HAP-1 (cell line): ENCODE measurements around the gene IL1B.
"Not testable (repeated sequence)": the region's sequence is repeated elsewhere in the genome, so short reads cannot be mapped to it uniquely, and the experiment has no call there.

Experiments used
- DNase-seq, 2 experiments: peaks; one replicate each; pipeline ENCODE4 v3.0.0-alpha.2; 2016 to 2020; ENCODE audit warnings: low spot score in 2 of 2
- H3K27me3 ChIP-seq: fragments of 250-450 bp; sonication (Bioruptor Pico); 2 replicates; pipeline ENCODE4 v1.5.1; 2020; ENCODE audit warnings: low read depth, mild to moderate bottlenecking, moderate library complexity
- H3K36me3 ChIP-seq: fragments of 250-450 bp; sonication (Bioruptor Pico); replicated peaks from 2 replicates; pipeline ENCODE4 v1.5.1; 2020; ENCODE audit warnings: mild to moderate bottlenecking
- H3K4me1 ChIP-seq: fragments of 250-450 bp; sonication (Bioruptor Pico); 2 replicates; pipeline ENCODE4 v1.5.1; 2020; ENCODE audit warnings: mild to moderate bottlenecking
- H3K4me3 ChIP-seq: fragments of 250-450 bp; sonication (Bioruptor Pico); 2 replicates; pipeline ENCODE4 v1.5.1; 2020; ENCODE audit warnings: mild to moderate bottlenecking, moderate library complexity
- H3K9me3 ChIP-seq: fragments of 250-450 bp; sonication (Bioruptor Pico); 2 replicates; pipeline ENCODE4 v1.5.1; 2020; ENCODE audit warnings: mild to moderate bottlenecking, moderate library complexity
- in situ Hi-C: fragments of 300-500 bp; cut with MboI; formaldehyde crosslinking; loops from 3 replicates; pipeline ENCODE4 v1.14.3; 2020; ENCODE audit warnings: low sequenced_read_pairs, inconsistent platforms, mixed read lengths

Gene IL1B

GRCh38 chr2:112841295-112842044 is 4.9 kb upstream of the IL1B start:
- in situ Hi-C loops: no loop called here
- H3K36me3 ChIP-seq: no peaks in the 10 kb centered on the region
- H3K4me3 ChIP-seq: no peak overlapping the region
- H3K9me3 ChIP-seq: no peaks in the 10 kb centered on the region
- no peaks in the 10 kb centered on the region for H3K4me1 ChIP-seq
- no peak for DNase-seq
- no peaks in the 10 kb centered on the region for H3K27me3 ChIP-seq

DNA sequence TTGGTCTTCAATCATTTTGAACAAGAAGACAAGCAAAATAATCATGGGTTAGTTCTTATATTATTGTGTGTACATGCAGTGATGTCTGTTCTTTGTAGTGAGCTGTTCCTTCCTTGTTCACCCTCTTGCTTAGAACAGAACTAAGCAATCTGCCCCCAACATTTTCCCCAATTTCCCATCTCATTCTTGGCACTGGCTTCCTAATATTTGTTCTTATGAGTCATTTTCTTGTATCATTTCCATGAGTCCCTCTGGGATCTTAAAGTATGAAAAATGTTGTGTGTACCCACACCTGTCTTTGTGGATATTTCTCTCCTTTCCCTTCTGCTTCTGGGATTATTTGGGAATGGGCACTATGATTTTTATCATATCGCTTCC is 3.5 kb upstream of the IL1B start:
- H3K27me3 ChIP-seq: no peaks in the 10 kb centered on the region
- H3K36me3 ChIP-seq: no peaks in the 10 kb centered on the region

DNA sequence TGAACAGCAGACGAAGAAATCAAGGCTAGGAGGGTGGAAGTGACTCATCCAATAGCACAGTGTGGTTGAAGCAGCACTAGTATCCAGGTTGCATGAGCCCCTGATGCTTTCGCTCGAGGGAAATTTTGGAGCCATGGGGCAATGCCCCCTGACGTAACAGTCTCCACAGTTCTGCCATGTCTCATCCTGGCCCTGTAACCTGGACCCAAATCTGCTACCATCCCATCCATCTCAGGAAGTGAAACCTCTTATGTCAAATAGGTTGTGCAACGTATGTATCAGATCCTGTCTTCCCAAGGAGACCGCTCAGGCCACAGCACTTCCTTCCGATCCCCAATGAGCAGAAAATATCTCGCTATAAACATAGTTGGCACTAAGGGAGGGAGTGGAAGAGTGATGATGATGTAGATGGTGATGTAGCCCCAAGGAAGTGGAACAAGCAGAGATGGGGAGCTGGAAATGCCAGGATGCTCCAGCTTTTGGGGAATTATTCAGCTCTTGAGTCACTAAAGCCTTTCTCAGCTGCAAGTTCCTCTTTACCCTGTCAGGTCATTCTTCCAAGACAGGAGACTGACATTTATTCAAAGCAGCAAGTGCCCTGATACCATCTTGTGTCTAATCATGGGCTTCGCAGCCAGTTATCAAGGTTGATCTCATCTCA is 3.0 kb upstream of the IL1B start:
- Histone ChIP-seq H3K4me3 (no peak overlapping the region), H3K4me1 (no peaks in the 10 kb centered on the region), H3K27me3 (no peaks in the 10 kb centered on the region), H3K36me3 (no peaks in the 10 kb centered on the region), H3K9me3 (no peaks in the 10 kb centered on the region)
- DNase-seq: no peak
- in situ Hi-C loops: no loop called here

More for the DNA sequence above, 3.5 kb upstream of the IL1B start:
- DNase-seq: no peak
- H3K4me1 ChIP-seq: no peaks in the 10 kb centered on the region
- no peaks in the 10 kb centered on the region for H3K9me3 ChIP-seq
- no peak overlapping the region for H3K4me3 ChIP-seq
- in situ Hi-C loops: no loop called here

- DNase-seq: no peak
- no peaks in the 10 kb centered on the region for H3K9me3 ChIP-seq
- no peaks in the 10 kb centered on the region for H3K27me3 ChIP-seq
- H3K4me1 ChIP-seq: peaks cover 3% of the 10 kb centered on the region
- in situ Hi-C loops: no loop called here
- H3K36me3 ChIP-seq: no peaks in the 10 kb centered on the region
- no peak overlapping the region for H3K4me3 ChIP-seq
Observed at GRCh38 chr2:112836163-112836560, 417 bp downstream of the IL1B start.

- in situ Hi-C loops: no loop called here
- Histone ChIP-seq H3K36me3 (no peaks in the 10 kb centered on the region), H3K4me3 (no peak overlapping the region), H3K9me3 (no peaks in the 10 kb centered on the region), H3K4me1 (peaks cover 3% of the 10 kb centered on the region), H3K27me3 (no peaks in the 10 kb centered on the region)
- DNase-seq: no peak
Observed at GRCh38 chr2:112835536-112836162, 930 bp downstream of the IL1B start.

GRCh38 chr2:112835061-112835501 is 1.5 kb downstream of the IL1B start:
- in situ Hi-C loops: no loop called here
- no peaks in the 10 kb centered on the region for H3K9me3 ChIP-seq
- no peak overlapping the region for H3K4me3 ChIP-seq
- H3K4me1 ChIP-seq: peaks cover 3% of the 10 kb centered on the region
- no peaks in the 10 kb centered on the region for H3K36me3 ChIP-seq
- DNase-seq: no peak
- H3K27me3 ChIP-seq: no peaks in the 10 kb centered on the region

DNA sequence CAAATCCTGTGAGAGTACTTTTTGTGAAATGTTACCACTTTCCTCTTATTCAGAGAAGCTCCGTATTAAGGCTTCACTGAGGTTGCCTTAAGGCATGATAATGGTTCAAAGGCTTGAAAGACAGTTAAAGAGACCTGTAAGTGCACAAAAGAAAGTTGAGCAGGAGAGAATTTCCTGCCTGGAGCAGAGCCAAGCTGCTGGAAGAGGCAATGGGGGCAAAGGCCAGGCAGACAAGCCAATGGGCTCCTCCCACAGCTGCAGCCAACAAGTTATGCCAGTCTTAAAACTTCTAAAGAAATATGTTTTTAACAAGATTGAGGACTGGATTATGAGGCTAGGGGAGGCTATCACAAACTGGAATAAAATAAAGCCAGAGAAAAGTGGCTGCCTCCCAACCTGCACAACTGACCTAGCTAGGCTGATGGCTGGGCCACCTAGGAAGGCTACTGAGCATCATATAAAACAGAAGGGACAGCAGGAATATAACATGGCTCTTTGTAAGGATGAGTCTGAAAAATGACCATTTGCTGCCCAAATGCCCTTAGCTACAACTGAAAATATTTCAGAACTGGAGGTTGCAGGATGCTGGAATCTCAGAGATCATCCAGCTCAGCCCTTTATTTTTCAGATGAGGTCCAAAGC is 2.1 kb downstream of the IL1B start:
- in situ Hi-C loops: no loop called here
- H3K4me3 ChIP-seq: no peak overlapping the region
- H3K27me3 ChIP-seq: no peaks in the 10 kb centered on the region
- H3K36me3 ChIP-seq: no peaks in the 10 kb centered on the region
- H3K4me1 ChIP-seq: peaks cover 3% of the 10 kb centered on the region
- peak; percentile 56 to 70 for DNase-seq
- no peaks in the 10 kb centered on the region for H3K9me3 ChIP-seq

- peaks cover 3% of the 10 kb centered on the region for H3K4me1 ChIP-seq
- H3K27me3 ChIP-seq: no peaks in the 10 kb centered on the region
- no peaks in the 10 kb centered on the region for H3K36me3 ChIP-seq
- no peak for DNase-seq
- H3K9me3 ChIP-seq: no peaks in the 10 kb centered on the region
- H3K4me3 ChIP-seq: no peak overlapping the region
- in situ Hi-C loops: no loop called here
Observed at GRCh38 chr2:112833976-112834375, 2.6 kb downstream of the IL1B start.

DNA sequence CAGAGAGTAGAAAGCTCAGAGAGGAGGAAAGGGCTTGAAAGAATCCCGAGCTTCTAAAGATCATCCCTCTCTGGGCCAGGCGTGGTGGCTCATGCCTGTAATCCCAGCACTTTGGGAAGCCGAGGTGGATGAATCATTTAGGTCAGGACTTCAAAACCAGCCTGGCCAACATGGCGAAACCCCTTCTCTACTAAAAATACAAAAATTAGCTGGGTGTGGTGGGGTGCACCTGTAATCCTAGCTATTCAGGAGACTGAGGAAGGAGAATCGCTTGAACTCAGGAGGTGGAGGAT is 3.0 kb downstream of the IL1B start:
- H3K4me1 ChIP-seq, in situ Hi-C loops, H3K27me3 ChIP-seq, H3K36me3 ChIP-seq, DNase-seq, H3K9me3 ChIP-seq, H3K4me3 ChIP-seq: not testable (repeated sequence)

- DNase-seq: no peak
- Histone ChIP-seq H3K4me1 (peaks cover 3% of the 10 kb centered on the region), H3K36me3 (no peaks in the 10 kb centered on the region), H3K9me3 (no peaks in the 10 kb centered on the region; the same call in 1 of the 2 replicates), H3K27me3 (no peaks in the 10 kb centered on the region), H3K4me3 (no peak overlapping the region)
- in situ Hi-C loops: no loop called here
Observed at GRCh38 chr2:112832841-112833638, 3.5 kb downstream of the IL1B start.

DNA sequence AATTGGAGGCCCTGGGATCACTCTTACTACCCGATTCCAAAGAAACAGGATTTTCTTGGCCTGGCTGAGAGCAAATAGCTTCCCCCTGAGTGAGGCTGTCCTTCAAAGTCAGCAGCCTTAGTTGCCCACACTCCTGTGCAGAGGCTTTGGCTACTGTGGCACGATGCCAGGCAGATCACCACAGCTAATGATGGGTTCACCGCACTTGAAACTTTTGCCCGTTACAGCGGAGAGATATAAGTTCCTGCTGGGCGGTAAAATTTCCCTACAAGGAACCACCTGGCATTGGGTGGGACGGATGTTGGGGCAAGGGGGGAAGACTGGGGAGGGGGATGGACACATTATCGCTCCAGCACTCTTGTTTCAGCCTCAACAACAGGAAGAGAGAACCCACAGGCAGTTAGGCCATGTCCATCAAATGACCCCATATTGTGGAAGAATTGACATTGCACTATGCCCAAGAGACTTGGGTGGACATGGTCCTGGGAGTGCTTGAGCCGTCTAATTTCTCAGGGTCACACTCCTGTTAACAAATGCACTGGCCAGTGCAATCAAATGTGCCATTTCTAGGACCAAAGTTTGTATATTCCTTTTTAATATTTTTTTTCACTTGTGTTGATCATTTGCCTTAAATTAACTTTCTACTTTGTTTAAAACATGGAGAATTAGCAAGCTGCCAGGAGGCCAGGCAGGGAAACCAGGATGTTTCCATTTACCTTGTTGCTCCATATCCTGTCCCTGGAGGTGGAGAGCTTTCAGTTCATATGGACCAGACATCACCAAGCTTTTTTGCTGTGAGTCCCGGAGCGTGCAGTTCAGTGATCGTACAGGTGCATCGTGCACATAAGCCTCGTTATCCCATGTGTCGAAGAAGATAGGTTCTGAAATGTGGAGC is 4.4 kb downstream of the IL1B start:
- no peak overlapping the region for H3K4me3 ChIP-seq
- H3K9me3 ChIP-seq: no peaks in the 10 kb centered on the region; the same call in 1 of the 2 replicates
- in situ Hi-C loops: no loop called here
- H3K36me3 ChIP-seq: no peaks in the 10 kb centered on the region
- peaks cover 3% of the 10 kb centered on the region for H3K4me1 ChIP-seq
- DNase-seq: no peak
- H3K27me3 ChIP-seq: no peaks in the 10 kb centered on the region

GRCh38 chr2:112831513-112831845 is 5.1 kb downstream of the IL1B start:
- Histone ChIP-seq H3K36me3 (no peaks in the 10 kb centered on the region), H3K27me3 (no peaks in the 10 kb centered on the region), H3K9me3 (no peaks in the 10 kb centered on the region; the same call in 1 of the 2 replicates), H3K4me1 (peaks cover 3% of the 10 kb centered on the region), H3K4me3 (no peak overlapping the region)
- no peak for DNase-seq
- in situ Hi-C loops: no loop called here
